ENCODE measurements around the gene FOSL1. TPM values are rescaled to one million over a fixed set of nuclear protein-coding genes. Genes with fewer than 3 reads are reported as not detected.

FOSL1 gene
- total and polyA plus RNA-seq, 2 of the 13 experiments (the other 11 are each of a cell fraction or from before 2014, with no cell fraction given): 4.0 to 4.1 TPM

GRCh38 chr11:65888163-65888814 is 11.9 kb downstream of the FOSL1 start, which contains the start of gene FIBP (continued):
- TF ChIP-seq ZNF660 (CRISPR knock-in tag; IDR thresholded peaks at IDR 0.05; ENCODE audit: borderline replicate concordance, low read depth) (no peak), REPIN1 (CRISPR knock-in tag; IDR thresholded peaks at IDR 0.05; ENCODE audit: borderline replicate concordance, low read depth) (peak; percentile 69), HIVEP1 (CRISPR knock-in tag; IDR thresholded peaks at IDR 0.05) (peak; percentile 55; the same call in 1 of the 2 replicates), RERE (CRISPR knock-in tag; IDR thresholded peaks at IDR 0.05; ENCODE audit: low read depth) (peak; percentile 42; the same call in 1 of the 2 replicates), ZHX2 (IDR thresholded peaks at IDR 0.05; ENCODE audit: low read depth) (peak; percentile 83; the same call in 1 of the 2 replicates), ZHX2 (CRISPR knock-in tag; IDR thresholded peaks at IDR 0.05; ENCODE audit: borderline replicate concordance) (no peak), MNT (IDR thresholded peaks at IDR 0.05) (0 out of 2 replicates have a peak, but pooled peaks have one; percentile 24), HDAC2 (CRISPR knock-in tag; IDR thresholded peaks at IDR 0.05) (peak; percentile 62; the same call in 1 of the 2 replicates), GLMP (CRISPR knock-in tag; IDR thresholded peaks at IDR 0.05; ENCODE audit: borderline replicate concordance) (no peak), SMAD1 (CRISPR knock-in tag; IDR thresholded peaks at IDR 0.05; ENCODE audit: borderline replicate concordance, low read depth) (peak; percentile 76; the same call in 1 of the 2 replicates), ZNF3 (CRISPR knock-in tag; IDR thresholded peaks at IDR 0.05) (no peak), DMAP1 (CRISPR knock-in tag; IDR thresholded peaks at IDR 0.05) (peak; percentile 71), ZNF569 (CRISPR knock-in tag; IDR thresholded peaks at IDR 0.05; ENCODE audit: borderline replicate concordance) (no peak), POLR2AphosphoS5 (IDR thresholded peaks at IDR 0.05; ENCODE audit: low read depth, low read length) (peak; percentile 85)
